HepG2 (cell line): ENCODE data around the gene ATP13A3. TPM values are rescaled to one million over a fixed set of nuclear protein-coding genes. Genes with fewer than 3 reads are reported as not detected.

Experiments used
- CHD4 ChIP-seq: fragments of 200-600 bp; sonication (generic); IDR thresholded peaks from 2 replicates; pipeline ENCODE4 v1.7.0; 2017; ENCODE audit warnings: mild to moderate bottlenecking, low read length, borderline replicate concordance
- FOSL1 ChIP-seq: sonication (generic); formaldehyde crosslinking; IDR thresholded peaks from 2 replicates; pipeline ENCODE4 v1.9.0; 2021; ENCODE audit warnings: missing genetic modification reagents, borderline replicate concordance
- MAF1 ChIP-seq: sonication (generic); formaldehyde crosslinking; IDR thresholded peaks from 2 replicates; pipeline ENCODE4 v1.5.0; 2020; ENCODE audit warnings: missing genetic modification reagents, borderline replicate concordance
- POGK ChIP-seq: sonication (generic); formaldehyde crosslinking; conservative IDR thresholded peaks from 2 replicates; pipeline ENCODE4 v1.8.0; 2022; ENCODE audit warnings: mild to moderate bottlenecking, moderate library complexity, missing genetic modification reagents
- SMC3 ChIP-seq: IDR thresholded peaks from 2 replicates; pipeline ENCODE4 v1.6.1; 2011; ENCODE audit warnings: low read length, improper control_type of control experiment
- TBL1XR1 ChIP-seq: fragments of 150-350 bp; IDR thresholded peaks from 2 replicates; pipeline ENCODE4 v1.6.1; 2014; ENCODE audit warnings: borderline replicate concordance, low read length; ENCODE audit not compliant: partially characterized antibody
- TBX3 ChIP-seq: fragments of 450-650 bp; IDR thresholded peaks from 2 replicates; pipeline ENCODE4 v1.6.1; 2017; ENCODE audit warnings: antibody characterized with exemption, mild to moderate bottlenecking, inconsistent platforms, borderline replicate concordance
- ZNF329 ChIP-seq: sonication (generic); formaldehyde crosslinking; IDR thresholded peaks from 2 replicates; pipeline ENCODE4 v1.9.0; 2021; ENCODE audit warnings: low read depth, mild to moderate bottlenecking, missing genetic modification reagents
- ZNF644 ChIP-seq: IDR thresholded peaks from 2 replicates; pipeline ENCODE4 v1.6.1; 2016; ENCODE audit warnings: low read depth
- ZNF773 ChIP-seq: sonication (generic); formaldehyde crosslinking; IDR thresholded peaks from 2 replicates; pipeline ENCODE4 v1.4.0; 2020; ENCODE audit warnings: missing genetic modification reagents, borderline replicate concordance
- polyA plus RNA-seq, 8 experiments: library from polyadenylated mRNA; depleted of rRNA in 3 of 8; stranded (reverse) in 7 of 8; unstranded in 1 of 8; fragments of >200 nt; fragmentation: Illumina TruSeq in 4 of 8; extraction: Trizol in 4 of 8; gene quantifications; 2 replicates each; pipeline versions ENCODE4 v1.2.1 to v1.2.3, GENCODE V29; 2011 to 2016; ENCODE audit warnings: low read depth in 4 of 8, missing spikeins in 1 of 8, mixed read lengths in 1 of 8; ENCODE audit not compliant: insufficient read depth in 1 of 8
- total RNA-seq, 5 experiments: library from RNA; depleted of rRNA; stranded (reverse); fragments of >200 nt; fragmentation: Illumina TruSeq; extraction: Trizol; gene quantifications; 2 replicates each; pipeline ENCODE4 v1.2.3, GENCODE V29; 2016; ENCODE audit warnings: low read depth in 1 of 5
- TF ChIP-seq, protein P1 (sequence below): sonication (generic); formaldehyde crosslinking; IDR thresholded peaks from 2 replicates; pipeline ENCODE4 v1.9.0; 2022; ENCODE audit warnings: low read depth, missing genetic modification reagents
- TF ChIP-seq, protein P2 (sequence below): sonication (generic); formaldehyde crosslinking; IDR thresholded peaks from 2 replicates; pipeline ENCODE4 v1.5.0; 2020; ENCODE audit warnings: missing genetic modification reagents, mild to moderate bottlenecking, borderline replicate concordance

ATP13A3 gene
- total and polyA plus RNA-seq, 2 of the 13 experiments (the other 11 are each of a cell fraction or from before 2014, with no cell fraction given) = 44.9 to 80.8 TPM

DNA sequence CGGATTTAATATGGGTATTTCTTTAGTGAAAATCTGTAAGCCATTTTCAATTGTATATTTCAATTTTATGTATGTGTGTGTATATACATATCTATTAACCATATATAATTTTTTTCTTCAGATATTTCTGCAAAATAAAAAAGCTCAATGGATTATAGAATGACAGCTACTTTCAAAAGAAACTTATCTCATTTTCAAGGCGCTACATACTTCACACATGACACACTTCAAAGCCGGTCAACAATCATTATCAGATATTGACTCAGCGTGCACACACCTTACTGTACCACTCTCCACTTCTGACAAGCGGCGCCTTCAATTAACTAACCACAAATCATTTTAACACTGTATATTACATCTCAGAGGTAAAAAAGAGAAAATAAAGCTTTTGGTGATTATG lies 39.6 kb downstream of the ATP13A3 start (continued):
- TF ChIP-seq, protein P1, sequence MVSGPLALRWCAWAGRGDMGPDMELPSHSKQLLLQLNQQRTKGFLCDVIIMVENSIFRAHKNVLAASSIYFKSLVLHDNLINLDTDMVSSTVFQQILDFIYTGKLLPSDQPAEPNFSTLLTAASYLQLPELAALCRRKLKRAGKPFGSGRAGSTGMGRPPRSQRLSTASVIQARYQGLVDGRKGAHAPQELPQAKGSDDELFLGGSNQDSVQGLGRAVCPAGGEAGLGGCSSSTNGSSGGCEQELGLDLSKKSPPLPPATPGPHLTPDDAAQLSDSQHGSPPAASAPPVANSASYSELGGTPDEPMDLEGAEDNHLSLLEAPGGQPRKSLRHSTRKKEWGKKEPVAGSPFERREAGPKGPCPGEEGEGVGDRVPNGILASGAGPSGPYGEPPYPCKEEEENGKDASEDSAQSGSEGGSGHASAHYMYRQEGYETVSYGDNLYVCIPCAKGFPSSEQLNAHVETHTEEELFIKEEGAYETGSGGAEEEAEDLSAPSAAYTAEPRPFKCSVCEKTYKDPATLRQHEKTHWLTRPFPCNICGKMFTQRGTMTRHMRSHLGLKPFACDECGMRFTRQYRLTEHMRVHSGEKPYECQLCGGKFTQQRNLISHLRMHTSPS (CRISPR knock-in tag) = no peak
- TF ChIP-seq, protein P2, sequence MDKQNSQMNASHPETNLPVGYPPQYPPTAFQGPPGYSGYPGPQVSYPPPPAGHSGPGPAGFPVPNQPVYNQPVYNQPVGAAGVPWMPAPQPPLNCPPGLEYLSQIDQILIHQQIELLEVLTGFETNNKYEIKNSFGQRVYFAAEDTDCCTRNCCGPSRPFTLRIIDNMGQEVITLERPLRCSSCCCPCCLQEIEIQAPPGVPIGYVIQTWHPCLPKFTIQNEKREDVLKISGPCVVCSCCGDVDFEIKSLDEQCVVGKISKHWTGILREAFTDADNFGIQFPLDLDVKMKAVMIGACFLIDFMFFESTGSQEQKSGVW (CRISPR knock-in tag) = no peak
- peak; percentile 37; the same call in 1 of the 2 replicates for TF ChIP-seq FOSL1 (CRISPR knock-in tag)
- TF ChIP-seq POGK = no peak
- no peak for TF ChIP-seq ZNF329 (CRISPR knock-in tag)
- TF ChIP-seq ZNF644 (CRISPR knock-in tag) = no peak
- TF ChIP-seq TBL1XR1 = no peak
- TF ChIP-seq SMC3 = no peak
- no peak for TF ChIP-seq ZNF773 (CRISPR knock-in tag)
- TF ChIP-seq TBX3 = peak; percentile 97
- TF ChIP-seq MAF1 = no peak
- peak; percentile 49; the same call in 1 of the 2 replicates for TF ChIP-seq CHD4
